ENCODE results near the gene LSAMP. TPM values are rescaled to one million over a fixed set of nuclear protein-coding genes. Genes with fewer than 3 reads are reported as not detected.

LSAMP gene
- total and polyA plus RNA-seq, 2 of the 8 experiments (the other 6 are each of a cell fraction or from before 2014, with no cell fraction given), result 1.8 to 5.7 TPM

- H3K56ac ChIP-seq (replicated peaks; ENCODE audit: insufficient read length, low read depth, low read length), result no peak overlapping the region
- H3K23ac ChIP-seq (ENCODE audit: insufficient read length), result no peak overlapping the region
- H2BK20ac ChIP-seq (ENCODE audit: low read length), result no peak overlapping the region
- H4K5ac ChIP-seq (ENCODE audit: insufficient read length, low read depth, low read length), result no peak overlapping the region
- no peak overlapping the region for H4K91ac ChIP-seq (replicated peaks; ENCODE audit: insufficient read length, low read length)
- H3K27me3 ChIP-seq (replicated peaks in 1 of 4; ENCODE audit: control insufficient read depth in 3 of 4, extremely low read depth in 1 of 4, insufficient read depth in 3 of 4, low read length in 3 of 4), result no peaks in the 10 kb centered on the region
- H3K4me1 ChIP-seq (replicated peaks in 1 of 4; ENCODE audit: control insufficient read depth in 3 of 4, insufficient read depth in 4 of 4, low read length in 3 of 4), result no peaks in the 10 kb centered on the region
- H2BK120ac ChIP-seq (replicated peaks; ENCODE audit: low read depth, low read length), result no peak overlapping the region
- H3K18ac ChIP-seq (ENCODE audit: extremely low read depth, low read length), result no peak overlapping the region
- H2AFZ ChIP-seq (ENCODE audit: low read length), result no peak overlapping the region
- H3K4me3 ChIP-seq (ENCODE audit: extremely low read depth in 1 of 4, insufficient read depth in 2 of 4, low read depth in 3 of 4, low read length in 4 of 4), result no peak overlapping the region
- ChIA-PET CTCF (ENCODE audit: partially characterized antibody) (interaction anchor here (1.8 to 5.0 kb wide), 2 partner anchors 10 to 13 kb away, joined by 9 to 21 read pairs; no protein-coding TSS in a partner anchor), POLR2A (ENCODE audit: partially characterized antibody) (no interaction called here)
- DNase-seq (ENCODE audit: low read depth in 1 of 2, low spot score in 2 of 2) (no peak), FAIRE-seq (no peak)
- no peaks in the 10 kb centered on the region for H3K79me2 ChIP-seq (ENCODE audit: control insufficient read depth in 1 of 2, insufficient read depth in 2 of 2, low read length in 2 of 2)
- peak overlapping the region in 1 of 4 experiments; percentile 34; a peak in 1 of 7 replicates for H3K9ac ChIP-seq (replicated peaks in 1 of 4; ENCODE audit: extremely low read depth in 1 of 4, low read depth in 3 of 4, low read length in 3 of 4)
- no peaks in the 10 kb centered on the region for H3K79me1 ChIP-seq (ENCODE audit: low read depth, low read length)
- no peak overlapping the region for H3K4ac ChIP-seq (replicated peaks; ENCODE audit: insufficient read length, low read depth, low read length)
- no peak overlapping the region for H2BK12ac ChIP-seq (ENCODE audit: low read depth, low read length)
- no peak overlapping the region for H2BK5ac ChIP-seq (ENCODE audit: low read depth, low read length)
- H3K9me3 ChIP-seq (ENCODE audit: insufficient read depth in 2 of 2, low read depth in 1 of 2, low read length in 1 of 2), result no peaks in the 10 kb centered on the region
- no peak for TF ChIP-seq TEAD4 (IDR thresholded peaks at IDR 0.05; ENCODE audit: low read depth, low read length)
- TF ChIP-seq RXRA (IDR thresholded peaks at IDR 0.05; ENCODE audit: insufficient read depth, low read depth, low read length), result no peak
- no peak overlapping the region for H3K27ac ChIP-seq (ENCODE audit: low read depth, low read length)
- no peak overlapping the region for H2BK15ac ChIP-seq (ENCODE audit: low read length)
- no peak overlapping the region for H3K4me2 ChIP-seq (ENCODE audit: insufficient read depth in 1 of 2, low read depth in 2 of 2, low read length in 2 of 2)
- no peaks in the 10 kb centered on the region for H3K23me2 ChIP-seq (ENCODE audit: low read depth, low read length)
- WGBS, 2 experiments (ENCODE audit: extremely low coverage in 1 of 2, insufficient coverage in 1 of 2, insufficient read length in 1 of 2, insufficient replicate concordance in 2 of 2, low coverage in 1 of 2, low lambda C conversion rate in 2 of 2, missing lambda C conversion rate in 1 of 2), result 92% methylated on average over 3 of the region's 3 CpGs; no CpG with 5 or more reads in 1 of the 2 experiments
- H4K20me1 ChIP-seq (replicated peaks in 1 of 2; ENCODE audit: control insufficient read depth in 1 of 2, insufficient read depth in 2 of 2, low read length in 2 of 2), result no peaks in the 10 kb centered on the region
- H4K8ac ChIP-seq (ENCODE audit: extremely low read depth, insufficient read depth, low read length), result no peak overlapping the region
- H3K36me3 ChIP-seq (ENCODE audit: control insufficient read depth in 2 of 4, insufficient read depth in 4 of 4, low read length in 3 of 4), result no peaks in the 10 kb centered on the region
- no peak overlapping the region for H3K14ac ChIP-seq (ENCODE audit: insufficient read length)
- no peak overlapping the region for H2AK5ac ChIP-seq (ENCODE audit: low read depth, low read length)
Observed at GRCh38 chr3:115822579-115822978, 622.7 kb downstream of the LSAMP start.

Data from H1 (cell line).